ENCODE results near the gene KCNE4. TPM values are rescaled to one million over a fixed set of nuclear protein-coding genes. Genes with fewer than 3 reads are reported as not detected.

The KCNE4 gene
- total and polyA plus RNA-seq, 2 experiments from 2014 or later, result not detected

GRCh38 chr2:223104336-223105132 is 52.5 kb downstream of the KCNE4 start:
- Histone ChIP-seq H2AFZ (no peak overlapping the region), H3K4me2 (no peak overlapping the region), H3K4me1 (ENCODE audit: insufficient read depth) (0 out of 2 replicates have a peak, but pooled peaks cover 6% of the 10 kb centered on the region), H3K36me3 (ENCODE audit: insufficient read depth) (no peaks in the 10 kb centered on the region), H3K9me2 (ENCODE audit: insufficient read depth) (peaks cover 8% of the 10 kb centered on the region), H3K79me2 (replicated peaks; ENCODE audit: insufficient read depth) (no peaks in the 10 kb centered on the region), H3K27me3 (ENCODE audit: insufficient read depth) (no peaks in the 10 kb centered on the region), H3F3A (replicated peaks; ENCODE audit: low read depth) (no peaks in the 10 kb centered on the region), H3K27ac (ENCODE audit: low read depth) (no peak overlapping the region), H4K20me1 (replicated peaks; ENCODE audit: insufficient read depth) (no peaks in the 10 kb centered on the region), H3K4me3 (no peak overlapping the region)
- ATAC-seq (no peak), DNase-seq (ENCODE audit: low spot score) (no peak)
- H3K4me3 Mint-ChIP-seq, result no peak overlapping the region
- H3K36me3 Mint-ChIP-seq (ENCODE audit: low read depth), result no peaks in the 10 kb centered on the region
- H3K27me3 Mint-ChIP-seq (ENCODE audit: insufficient read depth, low read depth, poor library complexity), result peaks cover 3% of the 10 kb centered on the region
- TF ChIP-seq NANOG (IDR thresholded peaks at IDR 0.05; ENCODE audit: borderline replicate concordance) (no peak), EZH2phosphoT487 (IDR thresholded peaks at IDR 0.05; ENCODE audit: unreplicated experiment) (no peak), CTCF (conservative IDR thresholded peaks at IDR 0.05; ENCODE audit: low read depth in 2 of 2) (no peak), POLR2AphosphoS5 (IDR thresholded peaks at IDR 0.05; ENCODE audit: low read depth) (no peak), REST (IDR thresholded peaks at IDR 0.05; ENCODE audit: unreplicated experiment) (no peak), JUNB (IDR thresholded peaks at IDR 0.05; ENCODE audit: unreplicated experiment) (no peak), CREB1 (CRISPR knock-in tag; IDR thresholded peaks at IDR 0.05; ENCODE audit: low read depth) (no peak), ZNF462 (CRISPR knock-in tag; IDR thresholded peaks at IDR 0.05) (no peak)
- 0 out of 2 replicates have a peak overlapping the region, but pooled peaks have one; percentile 34 for H3K27ac Mint-ChIP-seq
- H3K4me1 Mint-ChIP-seq, result peaks cover 11% of the 10 kb centered on the region
- H3K9me3 Mint-ChIP-seq, result no peaks in the 10 kb centered on the region; the same call in 2 of the 3 replicates

Data from GM23338 (cell line).